HFF-Myc (cell line): ENCODE measurements around the gene SHCBP1.

ENCODE experiments used
- DNase-seq: peaks from one replicate; pipeline ENCODE4 v3.0.0-alpha.2; 2011; ENCODE audit warnings: low read depth; ENCODE audit errors: extremely low read depth
- H3K4me3 ChIP-seq: replicated peaks from 2 replicates; pipeline ENCODE4 v1.5.1; 2011; ENCODE audit warnings: low read depth, mild to moderate bottlenecking, control low read depth, low read length
- CTCF ChIP-seq: IDR thresholded peaks from 2 replicates; pipeline ENCODE4 v1.5.1; 2012; ENCODE audit warnings: mild to moderate bottlenecking, low read depth, low read length, control low read depth; ENCODE audit errors: missing control alignments

The SHCBP1 gene, protein sequence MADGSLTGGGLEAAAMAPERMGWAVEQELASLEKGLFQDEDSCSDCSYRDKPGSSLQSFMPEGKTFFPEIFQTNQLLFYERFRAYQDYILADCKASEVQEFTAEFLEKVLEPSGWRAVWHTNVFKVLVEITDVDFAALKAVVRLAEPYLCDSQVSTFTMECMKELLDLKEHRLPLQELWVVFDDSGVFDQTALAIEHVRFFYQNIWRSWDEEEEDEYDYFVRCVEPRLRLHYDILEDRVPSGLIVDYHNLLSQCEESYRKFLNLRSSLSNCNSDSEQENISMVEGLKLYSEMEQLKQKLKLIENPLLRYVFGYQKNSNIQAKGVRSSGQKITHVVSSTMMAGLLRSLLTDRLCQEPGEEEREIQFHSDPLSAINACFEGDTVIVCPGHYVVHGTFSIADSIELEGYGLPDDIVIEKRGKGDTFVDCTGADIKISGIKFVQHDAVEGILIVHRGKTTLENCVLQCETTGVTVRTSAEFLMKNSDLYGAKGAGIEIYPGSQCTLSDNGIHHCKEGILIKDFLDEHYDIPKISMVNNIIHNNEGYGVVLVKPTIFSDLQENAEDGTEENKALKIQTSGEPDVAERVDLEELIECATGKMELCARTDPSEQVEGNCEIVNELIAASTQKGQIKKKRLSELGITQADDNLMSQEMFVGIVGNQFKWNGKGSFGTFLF

DNA sequence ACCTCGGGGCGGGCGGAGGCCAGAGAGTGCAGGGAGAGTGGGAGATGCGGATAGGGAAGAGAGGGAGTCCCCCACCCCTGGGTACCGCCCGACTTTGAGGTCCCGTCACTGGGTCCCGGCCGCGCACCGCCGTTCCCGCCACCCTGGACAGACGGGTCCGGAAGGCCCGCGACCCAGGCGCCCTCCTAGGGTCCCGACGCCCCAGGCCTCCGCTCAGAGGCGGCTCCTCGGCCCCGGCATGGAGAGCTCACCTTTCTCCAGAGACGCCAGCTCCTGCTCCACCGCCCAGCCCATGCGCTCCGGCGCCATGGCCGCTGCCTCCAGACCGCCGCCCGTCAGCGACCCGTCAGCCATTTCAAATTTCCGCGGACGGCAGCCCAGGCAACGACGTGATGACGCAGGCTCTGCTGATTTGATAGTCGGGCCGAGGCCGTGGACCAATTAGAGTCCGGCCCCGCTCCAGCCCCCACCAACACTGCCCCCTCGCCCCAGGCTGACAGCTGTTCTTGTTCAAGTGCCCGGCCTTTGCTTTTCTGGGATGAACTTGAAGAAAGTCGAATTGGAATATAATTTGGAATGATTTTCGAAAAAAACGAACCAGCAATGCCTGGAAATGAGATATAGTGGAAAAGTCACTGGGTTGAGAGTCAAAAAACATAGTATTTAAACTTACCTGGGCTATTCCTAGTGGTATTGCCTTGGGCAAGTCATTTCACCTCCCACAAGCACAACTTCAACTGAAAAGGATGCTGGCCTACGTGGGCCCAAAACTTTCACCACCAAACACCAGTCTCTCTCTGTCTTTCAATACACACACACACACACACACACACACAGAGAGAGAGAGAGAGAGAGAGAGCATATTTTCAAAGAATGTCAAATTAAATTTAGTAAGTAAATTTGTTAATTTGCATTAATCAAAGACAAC is at the start of gene SHCBP1:
SHCBP1 (minus strand) TSS at position 374 of the 928 bp plus-strand sequence; CDS start at position 354, 20 bp downstream.
- DNase-seq: peak; percentile 66
- no peak for TF ChIP-seq CTCF
- H3K4me3 ChIP-seq: peak within 1 kb of the TSS; percentile 89

- no peak for DNase-seq
- no peak for TF ChIP-seq CTCF
- no peak overlapping the region for H3K4me3 ChIP-seq
Observed at GRCh38 chr16:46662123-46662522, 40.9 kb upstream of the SHCBP1 start.

GRCh38 chr16:46658925-46659324 is 37.7 kb upstream of the SHCBP1 start:
- DNase-seq: no peak
- TF ChIP-seq CTCF: no peak
- H3K4me3 ChIP-seq: no peak overlapping the region

GRCh38 chr16:46651305-46651704 is 30.1 kb upstream of the SHCBP1 start:
- no peak for TF ChIP-seq CTCF
- no peak for DNase-seq
- H3K4me3 ChIP-seq: no peak overlapping the region

DNA sequence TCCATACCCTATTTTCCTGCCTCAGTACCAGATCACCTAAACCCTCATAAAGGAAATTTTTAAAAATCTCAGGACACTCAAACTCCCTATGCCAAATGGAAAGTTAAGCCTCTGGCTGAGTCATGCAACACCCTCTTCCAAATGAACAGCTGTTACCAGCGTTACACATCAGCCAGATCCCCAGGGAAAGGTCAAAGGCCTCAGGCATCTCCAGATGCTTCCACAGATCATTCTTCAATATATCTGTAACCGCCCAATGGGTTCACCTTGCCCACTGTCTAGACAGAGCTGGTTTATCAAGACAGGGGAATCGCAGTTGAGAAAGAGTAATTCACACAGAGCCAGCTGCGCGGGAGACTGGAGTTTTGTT is 29.1 kb upstream of the SHCBP1 start:
- TF ChIP-seq CTCF: no peak
- DNase-seq: peak; percentile 32
- no peak overlapping the region for H3K4me3 ChIP-seq

- no peak for DNase-seq
- H3K4me3 ChIP-seq: no peak overlapping the region
- TF ChIP-seq CTCF: no peak
Observed at GRCh38 chr16:46649588-46650253, 28.5 kb upstream of the SHCBP1 start.
